HEK293 (cell line): ENCODE measurements around the gene TET1.

Experiments used
- GFI1B ChIP-seq: fragments of 450-650 bp; formaldehyde crosslinking; IDR thresholded peaks from 2 replicates; pipeline ENCODE4 v1.5.1; 2016; ENCODE audit warnings: missing biosample characterization, missing genetic modification characterization
- GLI2 ChIP-seq: fragments of 450-650 bp; formaldehyde crosslinking; IDR thresholded peaks from 2 replicates; pipeline ENCODE4; 2017; ENCODE audit warnings: missing biosample characterization, missing genetic modification characterization, low read depth, borderline replicate concordance
- HOXA7 ChIP-seq: sonication (generic); formaldehyde crosslinking; IDR thresholded peaks from 2 replicates; pipeline ENCODE4 v1.8.1; 2022; ENCODE audit warnings: missing genetic modification reagents, borderline replicate concordance
- IKZF3 ChIP-seq: fragments of 450-650 bp; IDR thresholded peaks from 2 replicates; pipeline ENCODE4 v1.5.0; 2018; ENCODE audit warnings: missing biosample characterization, mild to moderate bottlenecking, missing genetic modification characterization, moderate library complexity
- PBX3 ChIP-seq: sonication (generic); formaldehyde crosslinking; IDR thresholded peaks from 2 replicates; pipeline ENCODE4 v1.8.1; 2022; ENCODE audit warnings: mild to moderate bottlenecking, moderate library complexity, missing genetic modification reagents
- SP3 ChIP-seq: fragments of 450-650 bp; formaldehyde crosslinking; IDR thresholded peaks from 2 replicates; pipeline ENCODE4 v1.5.1; 2016; ENCODE audit warnings: missing biosample characterization, missing genetic modification characterization
- SP7 ChIP-seq: fragments of 450-650 bp; formaldehyde crosslinking; IDR thresholded peaks from 2 replicates; pipeline ENCODE4 v1.5.1; 2016; ENCODE audit warnings: missing biosample characterization, missing genetic modification characterization
- ZBTB7A ChIP-seq: fragments of 450-650 bp; formaldehyde crosslinking; IDR thresholded peaks from 2 replicates; pipeline ENCODE4 v1.5.1; 2016; ENCODE audit warnings: low read depth, missing biosample characterization, missing genetic modification characterization
- ZEB2 ChIP-seq: fragments of 450-650 bp; formaldehyde crosslinking; IDR thresholded peaks from 2 replicates; pipeline ENCODE4 v1.5.1; 2016; ENCODE audit warnings: missing biosample characterization, missing genetic modification characterization
- ZNF133 ChIP-seq: fragments of 450-650 bp; formaldehyde crosslinking; IDR thresholded peaks from 2 replicates; pipeline ENCODE4 v1.5.1; 2016; ENCODE audit warnings: missing biosample characterization, missing genetic modification characterization
- ZNF16 ChIP-seq: fragments of 450-650 bp; formaldehyde crosslinking; IDR thresholded peaks from 2 replicates; pipeline ENCODE4 v1.5.1; 2016; ENCODE audit warnings: low read depth, missing biosample characterization, missing genetic modification characterization
- ZNF175 ChIP-seq: fragments of 450-650 bp; formaldehyde crosslinking; IDR thresholded peaks from 2 replicates; pipeline ENCODE4 v1.5.1; 2016; ENCODE audit warnings: missing biosample characterization, missing genetic modification characterization
- ZNF223 ChIP-seq: fragments of 450-650 bp; formaldehyde crosslinking; IDR thresholded peaks from 2 replicates; pipeline ENCODE4 v1.5.1; 2016; ENCODE audit warnings: missing biosample characterization, missing genetic modification characterization
- ZNF24 ChIP-seq: fragments of 450-650 bp; formaldehyde crosslinking; IDR thresholded peaks from 2 replicates; pipeline ENCODE4 v1.5.1; 2016; ENCODE audit warnings: missing biosample characterization, missing genetic modification characterization
- ZNF335 ChIP-seq: fragments of 450-650 bp; formaldehyde crosslinking; conservative IDR thresholded peaks from 2 replicates; pipeline ENCODE4 v1.5.1; 2016; ENCODE audit warnings: missing biosample characterization, missing genetic modification characterization
- ZNF354C ChIP-seq: fragments of 450-650 bp; formaldehyde crosslinking; IDR thresholded peaks from 2 replicates; pipeline ENCODE4 v1.5.1; 2016; ENCODE audit warnings: missing biosample characterization, missing genetic modification characterization, low read depth, borderline replicate concordance
- ZNF549 ChIP-seq: fragments of 450-650 bp; IDR thresholded peaks from 2 replicates; pipeline ENCODE4 v1.5.1; 2018; ENCODE audit warnings: missing biosample characterization, missing genetic modification characterization, mild to moderate bottlenecking, inconsistent platforms, moderate library complexity
- ZNF585B ChIP-seq: fragments of 450-650 bp; formaldehyde crosslinking; IDR thresholded peaks from 2 replicates; pipeline ENCODE4 v1.5.1; 2016; ENCODE audit warnings: missing biosample characterization, missing genetic modification characterization
- ZNF664 ChIP-seq: fragments of 450-650 bp; formaldehyde crosslinking; IDR thresholded peaks from 2 replicates; pipeline ENCODE4 v1.5.1; 2016; ENCODE audit warnings: missing biosample characterization, missing genetic modification characterization
- ZNF830 ChIP-seq: fragments of 450-650 bp; IDR thresholded peaks from 2 replicates; pipeline ENCODE4 v1.5.0; 2018; ENCODE audit warnings: missing biosample characterization, missing genetic modification characterization, low read depth, mild to moderate bottlenecking, moderate library complexity
- ZSCAN16 ChIP-seq: fragments of 450-650 bp; formaldehyde crosslinking; IDR thresholded peaks from 2 replicates; pipeline ENCODE4 v1.5.1; 2016; ENCODE audit warnings: missing biosample characterization, missing genetic modification characterization
- ZXDB ChIP-seq: fragments of 450-650 bp; formaldehyde crosslinking; IDR thresholded peaks from 2 replicates; pipeline ENCODE4 v1.5.1; 2016; ENCODE audit warnings: missing biosample characterization, missing genetic modification characterization
- TF ChIP-seq, protein P1 (sequence below): fragments of 450-650 bp; formaldehyde crosslinking; IDR thresholded peaks from 2 replicates; pipeline ENCODE4 v1.5.1; 2017; ENCODE audit warnings: missing biosample characterization, missing genetic modification characterization
- TF ChIP-seq, protein P2 (sequence below): fragments of 450-650 bp; formaldehyde crosslinking; IDR thresholded peaks from 2 replicates; pipeline ENCODE4 v1.5.1; 2016; ENCODE audit warnings: missing biosample characterization, missing genetic modification characterization
- TF ChIP-seq, protein P3 (sequence below): fragments of 450-650 bp; formaldehyde crosslinking; IDR thresholded peaks from 2 replicates; pipeline ENCODE4 v1.5.1; 2016; ENCODE audit warnings: missing biosample characterization, missing genetic modification characterization
- TF ChIP-seq, protein P4 (sequence below): fragments of 450-650 bp; formaldehyde crosslinking; IDR thresholded peaks from 2 replicates; pipeline ENCODE4 v1.5.1; 2017; ENCODE audit warnings: missing biosample characterization, missing genetic modification characterization
- TF ChIP-seq, protein P5 (sequence below): fragments of 450-650 bp; formaldehyde crosslinking; IDR thresholded peaks from 2 replicates; pipeline ENCODE4 v1.5.1; 2016; ENCODE audit warnings: missing biosample characterization, missing genetic modification characterization

TET1 gene

DNA sequence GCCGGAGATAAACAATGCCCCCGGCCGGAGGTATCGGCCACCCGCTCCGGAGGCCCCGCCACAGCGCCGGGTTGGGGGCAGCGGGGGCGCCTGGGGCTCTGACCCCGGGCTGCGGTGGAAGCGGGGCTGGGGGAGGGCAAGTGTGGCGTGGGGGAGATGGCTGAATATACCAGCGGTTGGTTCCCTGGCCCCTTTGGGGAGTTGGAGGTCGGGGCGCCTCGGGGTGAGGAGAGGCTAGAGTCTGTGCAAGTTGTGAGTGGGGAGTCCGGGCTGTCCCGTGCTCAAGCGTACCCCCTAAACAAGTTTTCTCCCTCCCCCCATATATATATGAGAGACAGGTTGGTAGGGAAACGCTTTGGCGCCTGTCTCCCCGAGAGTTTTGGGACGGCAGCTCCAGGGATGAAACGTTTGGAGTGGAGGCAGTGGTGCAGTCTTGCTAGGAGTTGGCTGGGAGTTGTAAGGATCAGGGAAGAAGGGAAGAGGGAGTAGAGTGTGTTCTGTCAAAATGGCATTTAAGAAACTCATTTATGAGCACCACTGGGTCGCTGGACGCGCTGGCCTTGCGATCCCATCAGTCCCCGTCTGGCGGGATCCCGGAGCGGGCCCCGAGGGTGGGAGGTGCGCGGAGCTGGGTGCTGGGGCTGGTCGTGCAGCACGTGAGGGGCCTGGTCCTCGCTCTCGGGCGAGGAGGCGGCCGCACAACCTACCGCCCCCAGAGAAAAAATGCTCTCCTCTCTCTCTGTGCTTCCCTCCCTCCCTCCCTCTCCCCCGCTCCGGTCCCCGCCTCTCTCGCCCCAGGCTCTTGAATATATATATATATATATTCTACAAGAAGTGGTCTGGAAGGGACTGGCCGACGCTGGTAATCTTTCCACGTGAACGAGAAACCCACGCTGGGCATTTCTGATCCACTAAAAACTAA, 1.1 kb downstream of the TET1 start (continued):
- no peak for TF ChIP-seq ZNF830 (tag by site-specific recombination)
- no peak for TF ChIP-seq ZNF133
- TF ChIP-seq ZNF24 (tag by site-specific recombination) = no peak
- peak; percentile 31; the same call in 1 of the 2 replicates for TF ChIP-seq IKZF3
- no peak for TF ChIP-seq ZSCAN16 (tag by site-specific recombination)
- TF ChIP-seq ZNF175 (tag by site-specific recombination) = no peak
- TF ChIP-seq, protein P1, sequence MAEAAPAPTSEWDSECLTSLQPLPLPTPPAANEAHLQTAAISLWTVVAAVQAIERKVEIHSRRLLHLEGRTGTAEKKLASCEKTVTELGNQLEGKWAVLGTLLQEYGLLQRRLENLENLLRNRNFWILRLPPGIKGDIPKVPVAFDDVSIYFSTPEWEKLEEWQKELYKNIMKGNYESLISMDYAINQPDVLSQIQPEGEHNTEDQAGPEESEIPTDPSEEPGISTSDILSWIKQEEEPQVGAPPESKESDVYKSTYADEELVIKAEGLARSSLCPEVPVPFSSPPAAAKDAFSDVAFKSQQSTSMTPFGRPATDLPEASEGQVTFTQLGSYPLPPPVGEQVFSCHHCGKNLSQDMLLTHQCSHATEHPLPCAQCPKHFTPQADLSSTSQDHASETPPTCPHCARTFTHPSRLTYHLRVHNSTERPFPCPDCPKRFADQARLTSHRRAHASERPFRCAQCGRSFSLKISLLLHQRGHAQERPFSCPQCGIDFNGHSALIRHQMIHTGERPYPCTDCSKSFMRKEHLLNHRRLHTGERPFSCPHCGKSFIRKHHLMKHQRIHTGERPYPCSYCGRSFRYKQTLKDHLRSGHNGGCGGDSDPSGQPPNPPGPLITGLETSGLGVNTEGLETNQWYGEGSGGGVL (tag by site-specific recombination) = peak; percentile 89
- no peak for TF ChIP-seq ZBTB7A (tag by site-specific recombination)
- no peak for TF ChIP-seq ZNF585B (tag by site-specific recombination)
- no peak for TF ChIP-seq ZEB2 (tag by site-specific recombination)
- peak; percentile 78 for TF ChIP-seq ZNF335
- TF ChIP-seq SP7 (tag by site-specific recombination) = 0 out of 2 replicates have a peak, but pooled peaks have one; percentile 49
- TF ChIP-seq, protein P2, sequence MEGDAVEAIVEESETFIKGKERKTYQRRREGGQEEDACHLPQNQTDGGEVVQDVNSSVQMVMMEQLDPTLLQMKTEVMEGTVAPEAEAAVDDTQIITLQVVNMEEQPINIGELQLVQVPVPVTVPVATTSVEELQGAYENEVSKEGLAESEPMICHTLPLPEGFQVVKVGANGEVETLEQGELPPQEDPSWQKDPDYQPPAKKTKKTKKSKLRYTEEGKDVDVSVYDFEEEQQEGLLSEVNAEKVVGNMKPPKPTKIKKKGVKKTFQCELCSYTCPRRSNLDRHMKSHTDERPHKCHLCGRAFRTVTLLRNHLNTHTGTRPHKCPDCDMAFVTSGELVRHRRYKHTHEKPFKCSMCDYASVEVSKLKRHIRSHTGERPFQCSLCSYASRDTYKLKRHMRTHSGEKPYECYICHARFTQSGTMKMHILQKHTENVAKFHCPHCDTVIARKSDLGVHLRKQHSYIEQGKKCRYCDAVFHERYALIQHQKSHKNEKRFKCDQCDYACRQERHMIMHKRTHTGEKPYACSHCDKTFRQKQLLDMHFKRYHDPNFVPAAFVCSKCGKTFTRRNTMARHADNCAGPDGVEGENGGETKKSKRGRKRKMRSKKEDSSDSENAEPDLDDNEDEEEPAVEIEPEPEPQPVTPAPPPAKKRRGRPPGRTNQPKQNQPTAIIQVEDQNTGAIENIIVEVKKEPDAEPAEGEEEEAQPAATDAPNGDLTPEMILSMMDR (tag by site-specific recombination) = no peak; the same call in 1 of the 2 replicates
- no peak for TF ChIP-seq GLI2 (tag by site-specific recombination)
- no peak for TF ChIP-seq ZNF664 (tag by site-specific recombination)
- TF ChIP-seq GFI1B (tag by site-specific recombination) = no peak
- no peak for TF ChIP-seq ZNF16
- TF ChIP-seq PBX3 = no peak
- TF ChIP-seq ZXDB = no peak
- TF ChIP-seq, protein P3, sequence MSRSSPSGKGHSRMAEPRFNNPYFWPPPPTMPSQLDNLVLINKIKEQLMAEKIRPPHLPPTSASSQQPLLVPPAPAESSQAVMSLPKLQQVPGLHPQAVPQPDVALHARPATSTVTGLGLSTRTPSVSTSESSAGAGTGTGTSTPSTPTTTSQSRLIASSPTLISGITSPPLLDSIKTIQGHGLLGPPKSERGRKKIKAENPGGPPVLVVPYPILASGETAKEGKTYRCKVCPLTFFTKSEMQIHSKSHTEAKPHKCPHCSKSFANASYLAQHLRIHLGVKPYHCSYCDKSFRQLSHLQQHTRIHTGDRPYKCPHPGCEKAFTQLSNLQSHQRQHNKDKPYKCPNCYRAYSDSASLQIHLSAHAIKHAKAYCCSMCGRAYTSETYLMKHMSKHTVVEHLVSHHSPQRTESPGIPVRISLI (tag by site-specific recombination) = no peak
- peak; percentile 49 for TF ChIP-seq SP3
- TF ChIP-seq, protein P4, sequence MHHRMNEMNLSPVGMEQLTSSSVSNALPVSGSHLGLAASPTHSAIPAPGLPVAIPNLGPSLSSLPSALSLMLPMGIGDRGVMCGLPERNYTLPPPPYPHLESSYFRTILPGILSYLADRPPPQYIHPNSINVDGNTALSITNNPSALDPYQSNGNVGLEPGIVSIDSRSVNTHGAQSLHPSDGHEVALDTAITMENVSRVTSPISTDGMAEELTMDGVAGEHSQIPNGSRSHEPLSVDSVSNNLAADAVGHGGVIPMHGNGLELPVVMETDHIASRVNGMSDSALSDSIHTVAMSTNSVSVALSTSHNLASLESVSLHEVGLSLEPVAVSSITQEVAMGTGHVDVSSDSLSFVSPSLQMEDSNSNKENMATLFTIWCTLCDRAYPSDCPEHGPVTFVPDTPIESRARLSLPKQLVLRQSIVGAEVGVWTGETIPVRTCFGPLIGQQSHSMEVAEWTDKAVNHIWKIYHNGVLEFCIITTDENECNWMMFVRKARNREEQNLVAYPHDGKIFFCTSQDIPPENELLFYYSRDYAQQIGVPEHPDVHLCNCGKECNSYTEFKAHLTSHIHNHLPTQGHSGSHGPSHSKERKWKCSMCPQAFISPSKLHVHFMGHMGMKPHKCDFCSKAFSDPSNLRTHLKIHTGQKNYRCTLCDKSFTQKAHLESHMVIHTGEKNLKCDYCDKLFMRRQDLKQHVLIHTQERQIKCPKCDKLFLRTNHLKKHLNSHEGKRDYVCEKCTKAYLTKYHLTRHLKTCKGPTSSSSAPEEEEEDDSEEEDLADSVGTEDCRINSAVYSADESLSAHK = no peak
- TF ChIP-seq HOXA7 (CRISPR knock-in tag) = no peak
- TF ChIP-seq ZNF223 = no peak
- TF ChIP-seq, protein P5, sequence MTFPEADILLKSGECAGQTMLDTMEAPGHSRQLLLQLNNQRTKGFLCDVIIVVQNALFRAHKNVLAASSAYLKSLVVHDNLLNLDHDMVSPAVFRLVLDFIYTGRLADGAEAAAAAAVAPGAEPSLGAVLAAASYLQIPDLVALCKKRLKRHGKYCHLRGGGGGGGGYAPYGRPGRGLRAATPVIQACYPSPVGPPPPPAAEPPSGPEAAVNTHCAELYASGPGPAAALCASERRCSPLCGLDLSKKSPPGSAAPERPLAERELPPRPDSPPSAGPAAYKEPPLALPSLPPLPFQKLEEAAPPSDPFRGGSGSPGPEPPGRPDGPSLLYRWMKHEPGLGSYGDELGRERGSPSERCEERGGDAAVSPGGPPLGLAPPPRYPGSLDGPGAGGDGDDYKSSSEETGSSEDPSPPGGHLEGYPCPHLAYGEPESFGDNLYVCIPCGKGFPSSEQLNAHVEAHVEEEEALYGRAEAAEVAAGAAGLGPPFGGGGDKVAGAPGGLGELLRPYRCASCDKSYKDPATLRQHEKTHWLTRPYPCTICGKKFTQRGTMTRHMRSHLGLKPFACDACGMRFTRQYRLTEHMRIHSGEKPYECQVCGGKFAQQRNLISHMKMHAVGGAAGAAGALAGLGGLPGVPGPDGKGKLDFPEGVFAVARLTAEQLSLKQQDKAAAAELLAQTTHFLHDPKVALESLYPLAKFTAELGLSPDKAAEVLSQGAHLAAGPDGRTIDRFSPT (tag by site-specific recombination) = no peak
- TF ChIP-seq ZNF549 (tag by site-specific recombination) = no peak
- TF ChIP-seq ZNF354C (tag by site-specific recombination) = no peak
